RWPE2 (cell line): ENCODE measurements around the gene RERG.

ENCODE experiments used
- ATAC-seq: fragments of 200-7000 bp; cut with Tn5 transposase; 3 replicates; pipeline ENCODE4 v1.9.1; 2021; ENCODE audit warnings: low read depth
- DNase-seq: peaks from one replicate; pipeline ENCODE4 v3.0.0-alpha.2; 2020; ENCODE audit warnings: low spot score
- H3K27ac ChIP-seq: fragments of 450-650 bp; 2 replicates; pipeline ENCODE4 v1.5.1; 2017; ENCODE audit warnings: mild to moderate bottlenecking; ENCODE audit not compliant: poor library complexity, severe bottlenecking
- H3K27me3 ChIP-seq: fragments of 250-450 bp; sonication (Bioruptor Pico); 2 replicates; pipeline ENCODE4 v1.5.1; 2021; ENCODE audit warnings: mild to moderate bottlenecking, moderate library complexity; ENCODE audit not compliant: insufficient read depth, poor library complexity, severe bottlenecking
- H3K36me3 ChIP-seq: fragments of 250-450 bp; sonication (Bioruptor Pico); 2 replicates; pipeline ENCODE4 v1.5.1; 2020; ENCODE audit warnings: low read depth, mild to moderate bottlenecking, moderate library complexity
- H3K4me1 ChIP-seq: fragments of 250-450 bp; sonication (Bioruptor Pico); 2 replicates; pipeline ENCODE4 v1.5.1; 2021; ENCODE audit warnings: mild to moderate bottlenecking, moderate library complexity; ENCODE audit not compliant: insufficient read depth, poor library complexity, severe bottlenecking
- H3K4me3 ChIP-seq: fragments of 250-450 bp; sonication (Bioruptor Pico); 2 replicates; pipeline ENCODE4 v1.5.1; 2021; ENCODE audit warnings: mild to moderate bottlenecking, moderate library complexity; ENCODE audit not compliant: severe bottlenecking
- H3K9me3 ChIP-seq: fragments of 250-450 bp; sonication (Bioruptor Pico); 2 replicates; pipeline ENCODE4 v1.5.1; 2021; ENCODE audit warnings: mild to moderate bottlenecking, moderate library complexity; ENCODE audit not compliant: severe bottlenecking
- TF ChIP-seq, protein P1 (sequence below): fragments of 450-650 bp; IDR thresholded peaks from one replicate; pipeline ENCODE4 v1.5.1; 2017; ENCODE audit warnings: mild to moderate bottlenecking, moderate library complexity; ENCODE audit not compliant: poor library complexity, severe bottlenecking

RERG gene

DNA sequence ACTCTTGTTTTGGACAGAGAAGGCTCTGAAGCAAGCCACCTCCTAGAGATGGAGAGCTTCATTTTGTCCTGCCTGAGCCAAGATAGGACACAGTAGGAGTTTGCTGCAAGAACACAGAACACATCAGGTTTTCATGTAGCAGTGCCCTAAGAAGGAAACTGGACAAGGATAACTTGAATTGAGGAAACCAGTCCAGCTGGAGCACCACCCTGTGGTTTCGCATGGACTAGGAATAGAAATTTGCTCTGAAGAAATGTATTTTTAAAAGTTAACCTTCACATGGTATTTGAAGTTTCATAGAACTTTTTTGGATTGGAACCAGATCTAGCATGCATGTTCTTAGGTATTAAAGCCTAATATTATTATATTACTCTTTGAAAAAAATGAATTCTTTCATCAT, 68.8 kb downstream of the RERG start:
- TF ChIP-seq, protein P1, sequence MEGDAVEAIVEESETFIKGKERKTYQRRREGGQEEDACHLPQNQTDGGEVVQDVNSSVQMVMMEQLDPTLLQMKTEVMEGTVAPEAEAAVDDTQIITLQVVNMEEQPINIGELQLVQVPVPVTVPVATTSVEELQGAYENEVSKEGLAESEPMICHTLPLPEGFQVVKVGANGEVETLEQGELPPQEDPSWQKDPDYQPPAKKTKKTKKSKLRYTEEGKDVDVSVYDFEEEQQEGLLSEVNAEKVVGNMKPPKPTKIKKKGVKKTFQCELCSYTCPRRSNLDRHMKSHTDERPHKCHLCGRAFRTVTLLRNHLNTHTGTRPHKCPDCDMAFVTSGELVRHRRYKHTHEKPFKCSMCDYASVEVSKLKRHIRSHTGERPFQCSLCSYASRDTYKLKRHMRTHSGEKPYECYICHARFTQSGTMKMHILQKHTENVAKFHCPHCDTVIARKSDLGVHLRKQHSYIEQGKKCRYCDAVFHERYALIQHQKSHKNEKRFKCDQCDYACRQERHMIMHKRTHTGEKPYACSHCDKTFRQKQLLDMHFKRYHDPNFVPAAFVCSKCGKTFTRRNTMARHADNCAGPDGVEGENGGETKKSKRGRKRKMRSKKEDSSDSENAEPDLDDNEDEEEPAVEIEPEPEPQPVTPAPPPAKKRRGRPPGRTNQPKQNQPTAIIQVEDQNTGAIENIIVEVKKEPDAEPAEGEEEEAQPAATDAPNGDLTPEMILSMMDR: no peak
- no peak for ATAC-seq
- no peaks in the 10 kb centered on the region for H3K36me3 ChIP-seq
- H3K27ac ChIP-seq: no peak overlapping the region
- H3K4me1 ChIP-seq: peaks cover 7% of the 10 kb centered on the region
- DNase-seq: no peak
- H3K4me3 ChIP-seq: no peak overlapping the region
- H3K27me3 ChIP-seq: no peaks in the 10 kb centered on the region
- H3K9me3 ChIP-seq: no peaks in the 10 kb centered on the region

GRCh38 chr12:15151161-15152091, 69.8 kb downstream of the RERG start:
- H3K27ac ChIP-seq: no peak overlapping the region
- no peaks in the 10 kb centered on the region for H3K27me3 ChIP-seq
- DNase-seq: no peak

DNA sequence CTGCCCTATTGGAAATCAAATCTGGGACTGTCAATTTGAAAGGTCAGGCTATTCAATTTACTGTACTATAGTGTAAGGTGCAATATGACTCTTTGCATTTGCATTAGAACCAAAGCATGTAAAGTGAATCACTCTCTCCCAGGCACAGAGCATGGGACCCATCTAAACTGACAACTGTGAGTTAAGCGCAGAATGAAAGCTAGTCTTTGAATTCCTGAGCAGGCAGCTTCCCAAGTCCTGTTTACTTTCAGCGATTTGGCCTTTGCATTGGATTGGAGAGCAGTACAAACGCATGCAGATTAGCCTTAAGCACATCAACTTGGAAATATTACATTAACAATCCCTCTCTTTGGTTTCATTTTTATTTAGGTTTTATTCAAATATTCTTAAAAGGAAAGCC, 74.6 kb downstream of the RERG start:
- no peak for ATAC-seq
- H3K27me3 ChIP-seq: no peaks in the 10 kb centered on the region
- H3K4me3 ChIP-seq: no peak overlapping the region
- TF ChIP-seq, protein P1: no peak
- no peak for DNase-seq
- no peaks in the 10 kb centered on the region for H3K9me3 ChIP-seq
- no peaks in the 10 kb centered on the region for H3K4me1 ChIP-seq
- no peak overlapping the region for H3K27ac ChIP-seq
- no peaks in the 10 kb centered on the region for H3K36me3 ChIP-seq

More at GRCh38 chr12:15151161-15152091, 69.8 kb downstream of the RERG start:
- H3K4me3 ChIP-seq: no peak overlapping the region
- peaks cover 7% of the 10 kb centered on the region for H3K4me1 ChIP-seq
- no peak for ATAC-seq
- TF ChIP-seq, protein P1: peak; percentile 52
- H3K9me3 ChIP-seq: no peaks in the 10 kb centered on the region
- H3K36me3 ChIP-seq: no peaks in the 10 kb centered on the region

- H3K36me3 ChIP-seq: no peaks in the 10 kb centered on the region
- DNase-seq: no peak
- TF ChIP-seq, protein P1: no peak
- no peak overlapping the region for H3K4me3 ChIP-seq
- no peaks in the 10 kb centered on the region for H3K27me3 ChIP-seq
- ATAC-seq: no peak
- no peaks in the 10 kb centered on the region for H3K4me1 ChIP-seq
- H3K27ac ChIP-seq: no peak overlapping the region
- no peaks in the 10 kb centered on the region for H3K9me3 ChIP-seq
These were observed 77.8 kb downstream of the RERG start for GRCh38 chr12:15143467-15143866.

DNA sequence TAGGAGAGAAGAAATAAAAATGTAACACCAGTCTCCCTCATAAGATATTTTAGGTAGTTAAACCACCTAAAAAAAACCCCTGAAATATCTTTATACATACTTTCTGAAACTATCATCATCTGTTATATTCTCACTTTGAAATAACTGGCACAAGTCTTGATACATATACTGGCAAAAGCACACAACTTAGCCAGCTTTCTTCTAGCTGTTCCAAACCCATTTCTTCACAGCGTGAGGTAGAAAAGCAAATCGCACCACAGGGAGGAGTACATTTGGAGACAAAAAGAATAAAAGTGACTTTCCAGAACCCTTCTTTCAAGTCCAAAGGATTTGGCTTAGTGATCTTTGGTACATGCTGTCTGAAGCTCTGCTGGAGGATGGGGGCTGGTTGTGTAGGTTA, 78.5 kb downstream of the RERG start:
- Histone ChIP-seq H3K4me3 (no peak overlapping the region), H3K9me3 (no peaks in the 10 kb centered on the region), H3K4me1 (no peaks in the 10 kb centered on the region), H3K27me3 (no peaks in the 10 kb centered on the region), H3K36me3 (no peaks in the 10 kb centered on the region), H3K27ac (no peak overlapping the region)
- TF ChIP-seq, protein P1: no peak
- DNase-seq (no peak), ATAC-seq (no peak)
